Measurements from ENCODE around the gene KICS2.
A peak's percentile ranks its signal among the peaks of the same experiment; 100 is the strongest.
"Not testable (repeated sequence)": the region's sequence is repeated elsewhere in the genome, so short reads cannot be mapped to it uniquely, and the experiment has no call there.

KICS2 gene

GRCh38 chr12:64212119-64212746 lies 9.9 kb downstream of the KICS2 start:
- DNase-seq, result no peak

GRCh38 chr12:64207453-64207852 lies 14.6 kb downstream of the KICS2 start:
- DNase-seq, result no peak

- DNase-seq, result no peak
Measured at GRCh38 chr12:64205542-64205941, 16.6 kb downstream of the KICS2 start.

- no peak for DNase-seq
Measured at GRCh38 chr12:64203775-64204174, 18.3 kb downstream of the KICS2 start.

GRCh38 chr12:64203036-64203435 lies 19.1 kb downstream of the KICS2 start:
- no peak for DNase-seq

GRCh38 chr12:64195841-64196240 lies 26.3 kb downstream of the KICS2 start:
- not testable (repeated sequence) for DNase-seq

- no peak for DNase-seq
Measured at GRCh38 chr12:64194333-64195149, 27.6 kb downstream of the KICS2 start.

GRCh38 chr12:64193931-64194330 lies 28.2 kb downstream of the KICS2 start:
- DNase-seq, result no peak

- DNase-seq, result no peak
Measured at GRCh38 chr12:64192644-64193444, 29.3 kb downstream of the KICS2 start.

- DNase-seq, result no peak
Measured at GRCh38 chr12:64190140-64190539, 32.0 kb downstream of the KICS2 start.

- no peak for DNase-seq
Measured at GRCh38 chr12:64189530-64189929, 32.6 kb downstream of the KICS2 start.

- no peak for DNase-seq
Measured at GRCh38 chr12:64187794-64188193, 34.3 kb downstream of the KICS2 start.

- DNase-seq, result peak; percentile 89
Measured at GRCh38 chr12:64187370-64187769, 34.7 kb downstream of the KICS2 start.

GRCh38 chr12:64186789-64187188 lies 35.3 kb downstream of the KICS2 start:
- DNase-seq, result no peak

GRCh38 chr12:64184216-64184615 lies 37.9 kb downstream of the KICS2 start:
- no peak for DNase-seq

GRCh38 chr12:64181430-64182291 lies 40.4 kb downstream of the KICS2 start:
- peak; percentile 98 for DNase-seq

- peak; percentile 62 for DNase-seq
Measured at GRCh38 chr12:64180951-64181350, 41.1 kb downstream of the KICS2 start.

GRCh38 chr12:64178122-64178521 lies 44.0 kb downstream of the KICS2 start:
- peak; percentile 85 for DNase-seq

GRCh38 chr12:64177001-64177400 lies 45.1 kb downstream of the KICS2 start:
- no peak for DNase-seq

GRCh38 chr12:64175254-64175945 lies 46.7 kb downstream of the KICS2 start:
- peak; percentile 56 for DNase-seq

GRCh38 chr12:64173456-64173855 lies 48.6 kb downstream of the KICS2 start:
- no peak for DNase-seq
